Activated CD4-positive, alpha-beta T cell treated with anti-CD3 and anti-CD28 coated beads, Interleukin-2, amount 10 ng/mL, durations not matched to agents 24 days and 14 days (primary cell): ENCODE results near the gene P3R3URF. TPM values are rescaled to one million over a fixed set of nuclear protein-coding genes. Genes with fewer than 3 reads are reported as not detected.

Experiments used
- DNase-seq: peaks from one replicate; pipeline ENCODE4 v3.0.0; 2022
- H3K27ac Mint-ChIP-seq: one replicate; pipeline ENCODE4 v1.8.0; 2022; ENCODE audit warnings: mild to moderate bottlenecking, mixed read lengths
- H3K27me3 Mint-ChIP-seq: one replicate; pipeline ENCODE4 v1.8.0; 2022; ENCODE audit warnings: mixed read lengths
- H3K36me3 Mint-ChIP-seq: one replicate; pipeline ENCODE4 v1.8.0; 2022; ENCODE audit warnings: low read depth, mild to moderate bottlenecking, mixed read lengths
- H3K4me1 Mint-ChIP-seq: one replicate; pipeline ENCODE4 v1.8.0; 2021; ENCODE audit warnings: mixed read lengths
- H3K4me3 Mint-ChIP-seq: one replicate; pipeline ENCODE4 v1.8.0; 2022; ENCODE audit warnings: mild to moderate bottlenecking, moderate library complexity, mixed read lengths
- H3K9me3 Mint-ChIP-seq: one replicate; pipeline ENCODE4 v1.8.0; 2021; ENCODE audit warnings: mixed read lengths
- intact Hi-C: fragments of 100-400 bp; cut with micrococcal nuclease; formaldehyde crosslinking; loops from one replicate; pipeline ENCODE4 v1.15.1; 2023
- total RNA-seq: library from RNA; stranded (reverse); gene quantifications from 2 replicates; pipeline ENCODE4 v1.2.3, GENCODE V29; 2022

Gene P3R3URF
- total RNA-seq, 1 donor from 2014 or later, result not detected

DNA sequence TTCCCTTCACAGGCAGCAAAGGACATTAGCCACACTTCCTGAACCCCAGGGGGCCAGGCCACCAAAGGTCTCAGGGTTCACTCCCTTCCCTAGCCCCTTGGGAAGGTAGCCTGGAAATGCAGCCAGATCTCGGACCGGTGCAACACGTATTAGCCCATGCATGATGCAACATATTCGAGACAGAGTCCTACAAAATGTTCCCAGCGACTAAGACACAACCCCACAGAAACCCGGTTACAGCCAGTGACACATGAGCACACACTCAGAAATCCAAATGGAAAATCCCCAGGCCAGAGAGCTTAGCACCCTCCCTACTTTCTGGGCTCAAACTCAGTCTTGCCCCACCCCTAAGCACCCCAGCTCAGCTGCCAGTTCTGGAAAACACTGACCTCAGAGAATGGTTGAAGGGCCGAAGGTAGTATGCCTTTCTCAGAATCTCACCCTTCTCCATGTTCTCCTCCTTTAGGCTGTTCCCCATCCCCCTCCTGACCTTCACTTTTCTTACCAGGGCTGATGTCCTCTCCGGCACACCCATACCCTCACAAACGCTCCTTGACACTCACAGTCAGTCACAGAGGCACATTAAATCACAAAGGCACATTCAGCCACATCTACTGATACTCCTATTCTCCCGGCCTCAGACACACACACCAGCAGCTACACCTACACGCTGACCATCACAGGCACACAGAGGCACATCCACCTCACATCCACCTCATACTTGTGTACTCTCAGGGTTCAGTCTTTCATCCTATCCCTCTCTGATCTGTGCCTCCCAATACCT, 1.6 kb downstream of the P3R3URF start, which contains the start of gene TSPAN1:
TSPAN1 (plus strand) TSS at position 640 of the 784 bp plus-strand sequence. CDS start 6,021 bp downstream, outside the sequence.
- DNase-seq, result peak; percentile 51
- no peaks in the 10 kb centered on the region for H3K4me1 Mint-ChIP-seq
- H3K4me3 Mint-ChIP-seq, result no peak within 1 kb of the TSS
- intact Hi-C loops, result no loop called here
- H3K27me3 Mint-ChIP-seq, result peaks cover 15% of the 10 kb centered on the region
- H3K27ac Mint-ChIP-seq, result no peak within 1 kb of the TSS
- no peaks in the 10 kb centered on the region for H3K9me3 Mint-ChIP-seq
- no peaks in the 10 kb centered on the region for H3K36me3 Mint-ChIP-seq

DNA sequence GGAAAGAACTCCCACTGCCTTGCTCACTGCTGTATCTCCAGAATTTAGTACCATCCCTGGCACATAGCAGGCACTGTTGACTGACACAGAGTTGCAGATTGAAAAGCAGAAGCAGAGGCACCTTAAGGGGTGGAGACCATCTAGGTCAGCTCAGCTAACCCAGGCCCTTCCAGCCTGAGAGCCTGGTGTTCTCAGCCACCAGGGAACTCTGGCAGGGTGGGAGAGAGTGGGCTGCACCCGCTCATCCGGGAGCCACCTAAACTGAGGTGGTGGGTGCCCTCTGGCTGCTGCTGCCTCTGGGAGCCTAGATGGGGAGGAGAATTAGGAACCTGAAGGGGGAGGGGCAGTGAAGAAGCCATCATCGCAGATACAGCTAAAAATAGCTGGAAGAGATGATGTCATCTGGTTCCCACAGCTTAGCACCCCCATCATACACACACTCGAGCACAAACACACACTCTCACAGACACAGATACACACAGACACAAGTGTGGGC, 2.9 kb downstream of the P3R3URF start:
- Mint-ChIP-seq H3K4me3 (no peak overlapping the region), H3K4me1 (no peaks in the 10 kb centered on the region), H3K36me3 (no peaks in the 10 kb centered on the region), H3K27ac (no peak overlapping the region), H3K27me3 (peaks cover 26% of the 10 kb centered on the region), H3K9me3 (no peaks in the 10 kb centered on the region)
- intact Hi-C loops, result no loop called here
- DNase-seq, result peak; percentile 52

DNA sequence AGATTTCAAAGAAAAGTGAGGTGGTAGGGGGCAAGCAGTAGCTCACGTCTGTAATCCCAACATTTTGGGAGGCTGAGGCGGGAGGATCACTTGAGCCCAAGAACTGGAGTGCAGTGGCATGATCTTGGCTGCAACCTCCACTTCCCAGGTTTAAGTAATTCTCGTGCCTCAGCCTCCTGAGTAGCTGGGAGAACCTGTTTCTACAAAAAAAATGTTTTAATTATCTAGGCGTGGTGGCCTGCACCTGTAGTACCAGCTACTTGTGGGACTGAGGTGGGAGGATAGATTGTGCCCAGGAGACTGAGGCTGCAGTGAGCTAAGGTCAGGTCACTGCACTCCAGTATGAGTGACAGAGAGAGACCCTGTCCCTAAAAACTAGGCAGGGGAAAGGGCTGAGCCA, 4.0 kb downstream of the P3R3URF start:
- Mint-ChIP-seq H3K36me3 (no peaks in the 10 kb centered on the region), H3K4me3 (no peak overlapping the region), H3K27me3 (peaks cover 28% of the 10 kb centered on the region), H3K9me3 (no peaks in the 10 kb centered on the region), H3K4me1 (peaks cover 4% of the 10 kb centered on the region), H3K27ac (peak overlapping the region; percentile 23)
- intact Hi-C loops, result no loop called here
- DNase-seq, result no peak

DNA sequence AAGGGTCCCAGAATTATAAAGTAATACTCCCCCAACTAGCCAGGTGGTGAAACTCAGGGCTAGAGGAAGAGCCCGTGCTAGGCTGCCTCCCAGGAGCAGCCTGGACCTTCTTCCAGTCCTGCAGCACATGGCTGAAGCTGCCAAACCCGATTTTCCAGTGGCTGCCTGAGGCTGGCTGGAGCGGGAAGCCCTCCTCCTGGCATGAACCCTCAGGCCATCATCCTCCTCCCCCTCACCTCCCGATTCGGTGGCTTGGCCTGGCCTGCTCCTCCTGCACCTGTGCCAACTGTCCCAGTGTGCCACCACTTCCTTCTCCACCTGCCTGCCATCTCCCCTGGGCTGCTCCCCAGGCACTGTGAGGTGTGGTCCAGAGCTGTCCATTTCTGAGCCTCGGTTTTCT, 4.4 kb downstream of the P3R3URF start:
- H3K36me3 Mint-ChIP-seq, result no peaks in the 10 kb centered on the region
- intact Hi-C loops, result no loop called here
- peak overlapping the region; percentile 23 for H3K27ac Mint-ChIP-seq
- peaks cover 6% of the 10 kb centered on the region for H3K4me1 Mint-ChIP-seq
- no peak for DNase-seq
- H3K27me3 Mint-ChIP-seq, result peaks cover 27% of the 10 kb centered on the region
- no peak overlapping the region for H3K4me3 Mint-ChIP-seq
- H3K9me3 Mint-ChIP-seq, result no peaks in the 10 kb centered on the region

DNA sequence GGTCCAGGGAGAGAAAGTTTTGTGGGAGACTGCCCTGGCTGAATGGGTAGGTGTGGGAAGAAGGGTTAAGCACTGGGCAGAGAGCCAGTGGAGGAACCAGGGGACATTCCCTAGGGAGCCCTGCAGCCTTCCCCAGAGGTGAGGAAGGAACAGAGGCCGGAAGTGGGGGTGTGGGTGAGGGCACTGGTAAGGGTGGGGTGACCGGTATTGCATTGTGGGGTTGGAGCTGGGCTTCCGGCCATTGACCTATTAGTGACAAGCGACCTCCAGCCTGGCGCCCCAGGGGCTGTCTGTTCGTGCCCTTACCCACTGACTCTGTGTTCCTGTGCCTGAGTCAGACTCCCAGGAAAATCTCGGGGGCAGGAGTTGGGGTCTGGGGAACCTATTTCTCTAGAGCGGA, 4.9 kb downstream of the P3R3URF start:
- H3K4me1 Mint-ChIP-seq, result peaks cover 11% of the 10 kb centered on the region
- peaks cover 27% of the 10 kb centered on the region for H3K27me3 Mint-ChIP-seq
- no peak for DNase-seq
- intact Hi-C loops, result no loop called here
- no peaks in the 10 kb centered on the region for H3K36me3 Mint-ChIP-seq
- H3K9me3 Mint-ChIP-seq, result no peaks in the 10 kb centered on the region
- H3K4me3 Mint-ChIP-seq, result no peak overlapping the region
- no peak overlapping the region for H3K27ac Mint-ChIP-seq

DNA sequence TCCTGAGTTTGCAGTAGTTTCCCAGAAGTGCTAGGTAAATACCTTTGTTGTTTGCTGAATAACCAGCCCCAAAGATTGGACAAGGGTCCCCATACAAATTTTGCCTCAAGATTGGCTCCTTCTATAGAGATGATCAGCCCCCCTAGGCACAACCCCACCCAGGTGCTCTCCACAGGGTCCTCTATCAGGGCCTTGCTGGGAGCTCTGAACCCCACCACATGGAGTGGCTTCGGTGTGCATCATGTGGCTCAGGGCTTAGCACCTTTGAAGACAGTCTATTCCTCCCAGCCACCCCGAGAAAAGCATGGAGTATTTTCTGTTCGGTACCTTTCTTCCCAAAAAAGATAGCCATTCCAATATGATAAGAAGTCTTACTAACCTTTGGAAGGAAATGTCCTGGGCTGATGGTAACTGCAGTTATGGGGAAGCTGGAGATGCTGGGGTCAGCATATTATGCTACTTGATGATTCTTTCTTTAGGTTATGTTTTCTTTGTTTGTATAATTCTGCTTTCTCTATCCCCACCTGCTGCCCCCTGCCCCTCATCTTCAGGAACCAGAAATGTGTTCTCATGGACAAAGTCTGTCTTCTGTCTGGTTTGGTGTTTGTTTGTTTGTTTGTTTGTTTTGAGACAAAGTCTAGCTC, 6.4 kb downstream of the P3R3URF start:
- intact Hi-C loops, result no loop called here
- Mint-ChIP-seq H3K27ac (no peak overlapping the region), H3K27me3 (peaks cover 27% of the 10 kb centered on the region), H3K9me3 (no peaks in the 10 kb centered on the region), H3K4me1 (peaks cover 13% of the 10 kb centered on the region), H3K36me3 (no peaks in the 10 kb centered on the region), H3K4me3 (no peak overlapping the region)
- DNase-seq, result peak; percentile 50

DNA sequence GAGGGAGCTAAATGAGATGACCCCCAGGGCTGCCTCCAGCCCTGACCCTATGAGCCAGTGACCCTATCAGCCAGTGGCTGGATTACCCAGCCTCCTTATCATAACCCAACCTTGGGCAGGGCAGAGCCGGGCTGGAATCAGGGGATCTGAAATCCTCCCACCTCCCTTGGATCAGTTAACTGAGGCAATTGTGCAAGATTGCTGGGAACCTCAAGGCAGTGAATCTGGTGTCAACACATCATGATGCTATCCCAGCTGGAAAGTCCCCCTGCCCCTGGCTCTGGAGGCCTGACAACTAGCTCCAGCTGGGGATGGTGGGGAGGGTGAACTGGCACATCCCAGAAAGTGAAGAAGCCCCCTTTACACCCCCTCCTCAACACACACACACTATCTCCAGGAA, 7.8 kb downstream of the P3R3URF start:
- H3K36me3 Mint-ChIP-seq, result no peaks in the 10 kb centered on the region
- H3K27ac Mint-ChIP-seq, result no peak overlapping the region
- no peak for DNase-seq
- no peaks in the 10 kb centered on the region for H3K9me3 Mint-ChIP-seq
- H3K4me1 Mint-ChIP-seq, result peaks cover 13% of the 10 kb centered on the region
- peaks cover 27% of the 10 kb centered on the region for H3K27me3 Mint-ChIP-seq
- intact Hi-C loops, result no loop called here
- no peak overlapping the region for H3K4me3 Mint-ChIP-seq

DNA sequence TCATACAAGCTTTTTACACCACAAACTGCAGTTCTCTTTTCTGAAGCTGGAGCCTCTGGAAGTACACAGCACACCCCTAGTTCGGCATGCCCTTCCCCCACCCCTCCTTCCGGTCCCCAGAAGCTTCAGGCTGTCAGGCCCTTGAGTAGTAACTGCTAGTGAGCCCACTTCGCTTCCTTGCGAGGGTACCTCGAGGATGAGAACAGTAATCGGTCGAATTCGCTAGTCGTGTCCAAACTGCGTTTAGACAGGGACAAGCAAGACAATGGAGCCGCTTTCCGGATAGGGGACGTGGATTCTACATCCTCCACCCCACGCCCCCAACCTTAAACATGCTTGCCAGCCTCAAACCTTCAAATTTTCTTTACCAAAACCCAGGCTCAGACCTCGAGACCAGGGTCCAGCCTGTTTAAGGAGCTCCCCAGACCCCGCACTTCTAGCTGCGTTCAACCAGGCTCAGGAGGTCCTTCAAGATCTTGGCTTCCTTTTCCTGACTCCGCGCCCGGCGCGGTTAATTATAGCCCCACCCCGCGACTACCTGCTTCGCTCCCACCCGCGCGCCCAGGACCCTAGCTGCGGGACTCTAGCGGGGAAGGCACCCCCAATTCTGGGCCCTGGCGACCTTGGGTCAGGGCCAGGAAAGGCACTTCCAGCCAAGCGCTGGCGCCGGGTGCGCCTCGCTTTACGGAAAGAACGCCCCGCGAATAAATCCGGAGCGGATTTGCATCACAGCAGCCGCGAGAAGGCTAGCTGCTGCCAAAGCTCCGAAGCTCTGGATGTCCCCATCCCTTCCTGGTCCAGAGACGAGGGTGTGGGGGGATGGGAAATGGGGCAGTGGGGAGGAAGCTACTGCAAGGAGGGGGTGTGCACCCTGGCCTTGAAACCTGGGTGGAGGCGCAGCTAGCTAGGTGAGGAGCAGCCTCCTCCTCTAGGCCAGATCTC, 9.5 kb downstream of the P3R3URF start:
- intact Hi-C loops, result no loop called here
- Mint-ChIP-seq H3K36me3 (no peaks in the 10 kb centered on the region), H3K9me3 (no peaks in the 10 kb centered on the region), H3K27me3 (peaks cover 24% of the 10 kb centered on the region), H3K27ac (peak overlapping the region; percentile 80), H3K4me1 (peaks cover 13% of the 10 kb centered on the region), H3K4me3 (peak overlapping the region; percentile 86)
- DNase-seq, result peak; percentile 81

DNA sequence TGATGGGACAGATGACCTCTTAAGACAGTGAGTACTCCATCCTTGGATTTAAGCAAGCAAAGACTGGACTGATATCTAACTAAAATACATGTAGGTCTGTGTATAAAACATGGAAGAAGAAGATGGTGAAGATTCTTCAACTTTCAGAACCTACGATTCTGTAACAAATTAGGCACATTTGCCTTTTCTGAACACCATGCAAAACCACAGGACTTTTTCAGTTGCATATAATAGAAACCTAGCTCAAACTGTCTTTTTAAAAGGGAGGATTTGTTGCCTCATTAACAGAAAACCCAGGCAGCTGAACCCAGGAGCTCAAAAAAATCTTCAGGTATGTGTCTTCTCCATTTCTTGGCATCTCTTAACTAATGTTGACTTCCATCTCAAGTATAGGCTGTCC, 16.1 kb downstream of the P3R3URF start:
- no peak overlapping the region for H3K4me3 Mint-ChIP-seq
- H3K27ac Mint-ChIP-seq, result no peak overlapping the region
- H3K4me1 Mint-ChIP-seq, result no peaks in the 10 kb centered on the region
- no peaks in the 10 kb centered on the region for H3K36me3 Mint-ChIP-seq
- H3K27me3 Mint-ChIP-seq, result peaks cover 4% of the 10 kb centered on the region
- intact Hi-C loops, result no loop called here
- H3K9me3 Mint-ChIP-seq, result no peaks in the 10 kb centered on the region
- DNase-seq, result no peak

DNA sequence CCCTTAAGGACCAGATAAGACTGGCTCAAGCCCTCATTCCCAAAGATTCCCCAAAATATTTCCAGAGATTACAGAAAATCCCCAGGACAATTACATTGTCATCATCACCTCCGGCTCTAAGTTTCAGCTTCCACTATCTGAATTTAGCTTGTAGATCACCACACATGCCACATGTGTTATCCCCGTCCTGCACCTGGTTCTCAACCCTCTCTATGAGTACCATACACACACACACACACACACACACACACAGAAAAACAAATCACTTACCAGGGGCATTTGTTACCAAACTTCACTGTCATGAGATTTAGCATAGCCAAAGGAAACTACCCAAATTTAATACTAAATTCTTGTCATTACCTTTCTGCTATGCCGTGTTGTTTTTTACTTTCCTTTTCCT, 16.8 kb downstream of the P3R3URF start:
- Mint-ChIP-seq H3K9me3 (no peaks in the 10 kb centered on the region), H3K27ac (no peak overlapping the region), H3K4me1 (no peaks in the 10 kb centered on the region), H3K36me3 (no peaks in the 10 kb centered on the region), H3K27me3 (peaks cover 4% of the 10 kb centered on the region), H3K4me3 (no peak overlapping the region)
- no peak for DNase-seq
- intact Hi-C loops, result no loop called here

DNA sequence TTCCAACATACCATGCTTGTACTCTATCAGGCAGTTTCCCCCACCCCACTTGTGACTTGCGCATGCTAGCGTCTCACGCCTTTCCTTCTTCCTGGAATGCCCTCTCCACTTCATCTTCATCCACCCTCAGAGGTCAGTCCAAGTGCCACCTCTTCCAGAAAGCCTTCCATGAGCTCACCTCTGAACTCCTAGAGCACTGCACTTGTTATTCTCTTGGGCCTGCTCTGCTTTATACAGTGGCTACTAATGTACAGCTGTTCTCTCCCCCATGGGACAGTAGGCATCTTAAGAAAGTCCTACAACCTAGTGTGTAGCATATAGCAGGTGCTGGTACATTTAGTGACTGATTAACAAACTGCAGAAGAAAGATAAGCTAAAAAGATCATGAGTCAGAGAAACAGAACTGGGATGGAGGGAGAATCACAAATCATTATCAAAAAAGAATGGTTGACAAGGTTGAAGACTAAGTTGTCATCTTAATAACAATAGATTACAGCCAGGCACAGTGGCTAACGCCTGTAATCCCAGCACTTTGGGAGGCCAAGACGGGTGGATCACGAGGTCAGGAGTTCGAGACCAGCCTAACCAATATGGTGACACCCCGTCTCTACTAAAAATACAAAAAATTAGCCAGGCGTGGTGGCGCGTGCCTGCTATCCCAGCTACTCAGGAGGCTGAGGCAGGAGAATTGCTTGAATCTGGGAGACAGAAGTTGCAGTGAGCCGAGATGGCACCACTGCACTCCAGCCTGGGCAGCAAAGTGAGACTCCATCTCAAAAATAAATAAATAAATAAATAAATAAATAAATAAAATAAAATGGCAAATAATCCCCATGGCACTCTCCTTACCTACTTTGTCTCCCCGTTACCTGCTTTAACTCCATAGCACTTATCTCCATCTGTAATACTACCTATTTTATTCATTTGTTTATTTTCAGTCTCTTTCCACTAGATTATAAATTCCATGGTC, 17.7 kb downstream of the P3R3URF start:
- no peaks in the 10 kb centered on the region for H3K4me1 Mint-ChIP-seq
- intact Hi-C loops, result no loop called here
- no peak overlapping the region for H3K27ac Mint-ChIP-seq
- no peaks in the 10 kb centered on the region for H3K9me3 Mint-ChIP-seq
- no peak overlapping the region for H3K4me3 Mint-ChIP-seq
- no peak for DNase-seq
- H3K27me3 Mint-ChIP-seq, result peaks cover 4% of the 10 kb centered on the region
- H3K36me3 Mint-ChIP-seq, result no peaks in the 10 kb centered on the region

DNA sequence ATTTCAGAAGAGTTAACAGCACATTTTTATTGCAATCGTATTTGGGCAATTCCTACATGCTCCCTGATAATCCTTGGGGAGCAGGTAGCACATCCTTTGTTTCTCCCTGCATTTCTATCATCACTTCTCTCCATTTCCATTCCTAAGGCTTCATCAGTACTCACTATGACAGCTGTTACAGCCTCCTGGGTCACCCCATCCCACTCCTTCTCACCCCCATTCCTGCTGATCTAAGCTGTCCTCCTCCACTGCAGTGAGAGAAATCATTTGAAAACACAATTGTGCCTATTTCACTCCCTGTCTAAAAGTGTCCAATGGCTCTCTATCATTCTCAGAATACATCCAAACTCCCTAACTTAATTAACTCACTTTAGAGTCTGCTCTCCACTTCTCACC, 18.4 kb downstream of the P3R3URF start:
- no peak for DNase-seq
- Mint-ChIP-seq H3K27ac (no peak overlapping the region), H3K27me3 (peaks cover 4% of the 10 kb centered on the region), H3K4me1 (no peaks in the 10 kb centered on the region), H3K9me3 (no peaks in the 10 kb centered on the region), H3K36me3 (no peaks in the 10 kb centered on the region), H3K4me3 (no peak overlapping the region)
- intact Hi-C loops, result no loop called here

DNA sequence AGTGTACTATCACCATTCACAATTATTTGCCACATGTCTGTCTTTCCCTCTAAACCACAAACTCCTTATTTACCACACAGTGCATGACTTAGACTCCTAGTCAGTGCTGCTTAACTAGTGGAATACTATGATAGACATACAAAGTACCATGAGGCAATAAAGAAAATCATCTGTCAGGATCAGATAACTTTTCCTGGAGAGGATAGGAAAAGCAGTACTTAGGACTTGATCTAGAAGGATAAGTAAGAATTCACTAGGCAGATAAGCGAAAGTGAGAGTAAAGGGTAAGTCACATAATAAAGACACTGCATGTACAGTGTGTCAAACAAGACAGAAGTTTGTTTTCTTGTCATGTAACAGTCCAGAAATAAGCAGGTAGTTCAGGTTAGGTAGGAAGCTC, 22.6 kb downstream of the P3R3URF start:
- H3K4me3 Mint-ChIP-seq, result no peak overlapping the region
- H3K4me1 Mint-ChIP-seq, result no peaks in the 10 kb centered on the region
- H3K9me3 Mint-ChIP-seq, result no peaks in the 10 kb centered on the region
- no peak overlapping the region for H3K27ac Mint-ChIP-seq
- peaks cover 2% of the 10 kb centered on the region for H3K27me3 Mint-ChIP-seq
- DNase-seq, result no peak
- intact Hi-C loops, result no loop called here
- no peaks in the 10 kb centered on the region for H3K36me3 Mint-ChIP-seq
